Measurements from ENCODE around the gene TCP1. TPM values are rescaled to one million over a fixed set of nuclear protein-coding genes. Genes with fewer than 3 reads are reported as not detected.
"Not testable (repeated sequence)": the region's sequence is repeated elsewhere in the genome, so short reads cannot be mapped to it uniquely, and the experiment has no call there.

Gene TCP1
- total and polyA plus RNA-seq, 8 donors = 112 to 267 (median 245) TPM

DNA sequence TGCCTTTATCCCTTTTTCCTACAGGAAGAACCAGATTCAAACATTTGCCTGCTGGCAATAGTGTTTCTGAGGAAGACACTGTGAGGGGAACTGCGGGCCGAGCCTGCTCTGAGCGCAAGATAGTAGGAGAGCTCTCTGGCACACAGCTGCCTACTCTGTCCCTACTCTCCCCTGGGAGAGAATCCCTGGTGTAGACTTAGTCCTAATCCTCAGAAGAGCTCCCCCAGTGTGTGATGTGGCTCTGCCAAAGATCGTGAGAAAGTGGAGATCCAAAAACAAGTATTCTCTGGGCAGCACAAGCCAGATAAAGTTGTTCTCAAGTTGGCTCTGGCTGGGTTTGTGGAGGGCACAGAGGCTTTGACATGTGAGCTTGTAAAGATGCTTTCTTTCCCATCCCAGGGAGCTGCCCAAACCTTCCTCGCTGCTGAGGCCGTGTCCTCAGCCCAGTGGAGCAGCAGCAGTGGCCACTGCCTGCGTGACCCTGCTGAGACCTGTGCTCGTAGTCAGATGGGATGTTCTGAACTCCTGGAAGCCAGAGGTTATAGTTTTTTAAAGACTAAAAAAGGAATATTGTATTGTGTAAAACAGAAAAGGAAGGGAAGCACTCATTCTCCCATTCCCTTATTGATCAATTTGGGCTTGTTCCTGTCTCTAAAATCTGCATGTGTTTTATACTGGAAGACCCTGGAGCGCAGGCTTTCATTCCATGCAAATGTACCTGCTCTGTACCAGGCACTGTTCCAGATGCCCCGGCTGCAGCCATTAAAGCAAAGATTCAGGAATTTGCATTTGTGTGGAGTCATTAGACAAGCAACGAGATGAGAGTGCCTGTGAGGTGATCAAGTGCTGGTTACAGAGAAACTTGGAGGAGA, 41.3 kb upstream of the TCP1 start:
- DNase-seq (no peak), ATAC-seq (no peak)
- Histone ChIP-seq H3K27me3 (peaks cover 0 to 7% of the 10 kb centered on the region in 2 donors), H3K9me3 (no peaks in the 10 kb centered on the region), H3K27ac (no peak overlapping the region), H3K4me1 (no peaks in the 10 kb centered on the region), H3K4me3 (no peak overlapping the region), H3K36me3 (no peaks in the 10 kb centered on the region)
- intact Hi-C loops (cut with DNase I) = no loop called here
- TF ChIP-seq, protein P1, sequence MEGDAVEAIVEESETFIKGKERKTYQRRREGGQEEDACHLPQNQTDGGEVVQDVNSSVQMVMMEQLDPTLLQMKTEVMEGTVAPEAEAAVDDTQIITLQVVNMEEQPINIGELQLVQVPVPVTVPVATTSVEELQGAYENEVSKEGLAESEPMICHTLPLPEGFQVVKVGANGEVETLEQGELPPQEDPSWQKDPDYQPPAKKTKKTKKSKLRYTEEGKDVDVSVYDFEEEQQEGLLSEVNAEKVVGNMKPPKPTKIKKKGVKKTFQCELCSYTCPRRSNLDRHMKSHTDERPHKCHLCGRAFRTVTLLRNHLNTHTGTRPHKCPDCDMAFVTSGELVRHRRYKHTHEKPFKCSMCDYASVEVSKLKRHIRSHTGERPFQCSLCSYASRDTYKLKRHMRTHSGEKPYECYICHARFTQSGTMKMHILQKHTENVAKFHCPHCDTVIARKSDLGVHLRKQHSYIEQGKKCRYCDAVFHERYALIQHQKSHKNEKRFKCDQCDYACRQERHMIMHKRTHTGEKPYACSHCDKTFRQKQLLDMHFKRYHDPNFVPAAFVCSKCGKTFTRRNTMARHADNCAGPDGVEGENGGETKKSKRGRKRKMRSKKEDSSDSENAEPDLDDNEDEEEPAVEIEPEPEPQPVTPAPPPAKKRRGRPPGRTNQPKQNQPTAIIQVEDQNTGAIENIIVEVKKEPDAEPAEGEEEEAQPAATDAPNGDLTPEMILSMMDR (IDR thresholded peaks at IDR 0.05) = no peak

DNA sequence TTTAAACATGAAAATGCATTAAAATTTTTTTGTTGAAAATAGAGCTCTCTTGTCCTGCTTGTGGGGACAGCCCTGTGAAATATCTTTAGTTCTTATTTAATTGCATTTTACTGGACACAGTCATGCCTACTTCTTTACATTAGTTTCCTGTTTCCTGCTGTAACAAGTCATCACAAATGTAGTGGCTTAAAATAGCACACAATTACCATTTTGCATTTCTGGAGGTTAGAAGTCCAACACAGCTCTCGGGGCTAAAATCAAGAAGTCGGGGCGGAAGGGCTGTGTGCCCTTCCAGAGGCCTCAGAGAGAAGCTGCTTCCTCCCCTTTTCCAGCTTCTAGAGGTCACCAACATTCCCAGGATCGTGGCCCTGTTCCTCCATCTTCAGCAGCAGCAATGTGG, 40.1 kb upstream of the TCP1 start:
- Histone ChIP-seq H3K36me3 (no peaks in the 10 kb centered on the region), H3K27me3 (peaks cover 0 to 7% of the 10 kb centered on the region in 2 donors), H3K9me3 (no peaks in the 10 kb centered on the region), H3K27ac (no peak overlapping the region), H3K4me3 (no peak overlapping the region), H3K4me1 (no peaks in the 10 kb centered on the region)
- DNase-seq (no peak), ATAC-seq (no peak)
- TF ChIP-seq, protein P1 (IDR thresholded peaks at IDR 0.05) = no peak
- intact Hi-C loops (cut with DNase I) = no loop called here

DNA sequence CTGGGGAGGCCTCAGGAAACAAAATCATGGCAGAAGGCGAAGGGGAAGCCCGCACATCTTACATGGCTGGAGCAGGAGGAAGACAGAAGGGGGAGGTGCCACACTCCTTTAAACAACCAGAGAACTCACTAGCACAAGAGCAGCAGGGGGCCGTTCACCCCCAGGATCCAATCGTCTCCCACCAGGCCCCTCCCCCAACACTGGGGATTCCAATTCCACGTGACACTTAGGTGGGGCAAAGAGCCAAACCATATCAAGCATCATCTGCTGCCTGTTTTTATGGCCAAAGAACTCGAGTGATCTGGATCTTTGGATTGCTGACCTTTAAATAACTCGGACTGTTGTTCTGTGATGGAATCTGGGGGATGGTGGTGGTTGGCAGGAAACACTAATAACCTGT, 38.7 kb upstream of the TCP1 start:
- TF ChIP-seq, protein P1 (IDR thresholded peaks at IDR 0.05) = no peak
- ATAC-seq = no peak

DNA sequence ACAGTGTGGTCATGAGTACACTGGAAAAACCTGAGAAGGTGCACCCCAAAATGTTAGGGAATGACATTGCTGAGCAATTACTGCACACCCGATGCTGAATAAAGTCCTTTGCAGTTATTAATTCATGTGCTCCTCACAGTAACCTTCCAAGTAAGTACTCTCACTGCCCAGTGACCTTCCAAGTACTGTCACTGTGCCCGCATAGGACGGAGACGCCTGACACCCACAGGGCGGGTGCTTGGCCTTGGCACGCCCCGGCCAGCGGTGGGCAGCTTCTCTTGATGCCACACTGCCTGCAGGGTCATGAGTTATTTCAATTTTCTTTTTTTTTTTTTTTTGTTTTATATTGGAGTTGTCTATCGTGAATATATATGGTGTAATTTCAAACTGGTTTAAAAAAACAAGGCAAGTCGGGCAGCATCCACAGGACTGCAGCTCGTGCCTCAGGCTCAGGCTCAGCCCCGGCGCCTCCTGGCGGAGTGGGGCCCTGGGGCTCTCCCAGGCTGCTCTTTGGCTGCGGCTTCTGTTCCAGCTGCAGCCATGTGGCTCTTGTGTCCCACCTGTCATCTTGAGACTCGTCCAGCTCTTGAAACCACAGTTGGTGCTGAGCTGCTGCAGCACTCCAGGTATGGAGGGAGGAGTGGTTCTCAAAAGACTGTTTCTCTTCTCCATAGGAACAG, 37.7 kb upstream of the TCP1 start:
- TF ChIP-seq, protein P1 (IDR thresholded peaks at IDR 0.05) = no peak
- DNase-seq (no peak), ATAC-seq (no peak)
- Histone ChIP-seq H3K4me3 (no peak overlapping the region), H3K4me1 (no peaks in the 10 kb centered on the region), H3K36me3 (no peaks in the 10 kb centered on the region), H3K9me3 (no peaks in the 10 kb centered on the region), H3K27ac (no peak overlapping the region), H3K27me3 (peaks cover 0 to 7% of the 10 kb centered on the region in 2 donors)
- intact Hi-C loops (cut with DNase I) = no loop called here

More for the DNA sequence above, 38.7 kb upstream of the TCP1 start:
- H3K27me3 ChIP-seq = peaks cover 0 to 7% of the 10 kb centered on the region in 2 donors
- no peak overlapping the region for H3K4me3 ChIP-seq
- intact Hi-C loops (cut with DNase I) = no loop called here
- no peaks in the 10 kb centered on the region for H3K4me1 ChIP-seq
- H3K36me3 ChIP-seq = no peaks in the 10 kb centered on the region
- no peak overlapping the region for H3K27ac ChIP-seq
- no peaks in the 10 kb centered on the region for H3K9me3 ChIP-seq
- DNase-seq = no peak

DNA sequence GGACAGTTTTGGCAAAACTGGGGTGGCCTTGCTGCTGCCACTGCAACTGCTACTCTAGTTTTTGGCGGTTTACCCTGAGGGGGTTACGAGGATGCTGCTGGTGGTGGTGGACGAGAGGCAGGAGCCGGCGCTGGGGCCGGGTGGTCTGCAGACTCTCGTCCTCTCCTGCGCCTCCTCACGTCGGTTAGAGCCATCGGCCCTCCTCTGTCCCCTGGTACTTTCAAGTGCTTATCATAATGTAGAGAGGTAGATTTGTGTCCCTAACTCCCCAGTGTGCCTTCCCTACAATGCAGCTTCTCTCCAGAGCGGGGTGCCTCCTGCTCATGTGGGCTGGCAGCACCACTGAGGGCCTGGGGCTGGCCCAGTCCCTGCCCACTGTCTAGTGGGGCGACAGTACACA, 36.6 kb upstream of the TCP1 start:
- H3K9me3 ChIP-seq = no peaks in the 10 kb centered on the region
- TF ChIP-seq, protein P1 (IDR thresholded peaks at IDR 0.05) = no peak
- ATAC-seq = no peak

DNA sequence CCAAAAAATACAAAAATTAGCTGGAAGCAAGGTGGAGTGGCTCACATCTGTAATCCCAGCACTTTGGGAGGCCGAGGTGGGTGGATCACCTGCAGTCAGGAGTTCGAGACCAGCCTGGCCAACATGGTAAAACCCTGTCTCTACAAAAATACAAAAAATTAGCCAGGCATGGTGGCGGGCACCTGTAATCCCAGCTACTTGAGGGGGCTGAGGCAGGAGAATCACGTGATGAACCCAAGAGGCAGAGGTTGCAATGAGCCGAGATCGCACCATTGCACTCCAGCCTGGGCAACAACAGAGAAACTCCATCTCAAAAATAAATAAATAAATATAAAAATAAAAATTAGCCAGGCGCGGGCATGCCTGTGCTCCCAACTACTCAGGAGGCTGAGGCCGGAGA, 35.3 kb upstream of the TCP1 start:
- H3K27me3 ChIP-seq; ATAC-seq; H3K4me1 ChIP-seq; H3K27ac ChIP-seq; H3K4me3 ChIP-seq; intact Hi-C loops (cut with DNase I); H3K9me3 ChIP-seq; H3K36me3 ChIP-seq; DNase-seq: not testable (repeated sequence)

More for the DNA sequence above, 36.6 kb upstream of the TCP1 start:
- Histone ChIP-seq H3K27ac (no peak overlapping the region), H3K36me3 (no peaks in the 10 kb centered on the region), H3K4me3 (no peak overlapping the region), H3K4me1 (no peaks in the 10 kb centered on the region), H3K27me3 (peaks cover 0 to 7% of the 10 kb centered on the region in 2 donors)
- intact Hi-C loops (cut with DNase I) = no loop called here
- no peak for DNase-seq
